ENCODE results near the gene ZNF175.
"Not testable (repeated sequence)": the region's sequence is repeated elsewhere in the genome, so short reads cannot be mapped to it uniquely, and the experiment has no call there.

ZNF175 gene

GRCh38 chr19:51592521-51592920 lies 21.4 kb downstream of the ZNF175 start:
- DNase-seq (ENCODE audit: low spot score) = no peak

GRCh38 chr19:51593138-51593890 lies 22.2 kb downstream of the ZNF175 start:
- DNase-seq (ENCODE audit: low spot score) = no peak

GRCh38 chr19:51593969-51594773 lies 23.1 kb downstream of the ZNF175 start:
- peak; percentile 98 for DNase-seq (ENCODE audit: low spot score)

- no peak for DNase-seq (ENCODE audit: low spot score)
Observed at GRCh38 chr19:51594774-51595109, 23.7 kb downstream of the ZNF175 start.

- DNase-seq (ENCODE audit: low spot score) = no peak
Observed at GRCh38 chr19:51595190-51596175, 24.4 kb downstream of the ZNF175 start.

GRCh38 chr19:51598159-51598915 lies 27.3 kb downstream of the ZNF175 start:
- no peak for DNase-seq (ENCODE audit: low spot score)

GRCh38 chr19:51599084-51599483 lies 28.0 kb downstream of the ZNF175 start:
- no peak for DNase-seq (ENCODE audit: low spot score)

GRCh38 chr19:51600940-51601580 lies 30.0 kb downstream of the ZNF175 start:
- DNase-seq (ENCODE audit: low spot score) = no peak

- DNase-seq (ENCODE audit: low spot score) = no peak
Observed at GRCh38 chr19:51602189-51602854, 31.2 kb downstream of the ZNF175 start.

GRCh38 chr19:51607077-51607476 lies 36.0 kb downstream of the ZNF175 start:
- no peak for DNase-seq (ENCODE audit: low spot score)

- DNase-seq (ENCODE audit: low spot score) = peak; percentile 62
Observed at GRCh38 chr19:51607920-51608562, 37.0 kb downstream of the ZNF175 start.

GRCh38 chr19:51610576-51610975 lies 39.5 kb downstream of the ZNF175 start:
- no peak for DNase-seq (ENCODE audit: low spot score)

GRCh38 chr19:51614789-51615188 lies 43.7 kb downstream of the ZNF175 start:
- no peak for DNase-seq (ENCODE audit: low spot score)

GRCh38 chr19:51615991-51616390 lies 44.9 kb downstream of the ZNF175 start:
- no peak for DNase-seq (ENCODE audit: low spot score)

GRCh38 chr19:51621178-51621577 lies 50.1 kb downstream of the ZNF175 start:
- DNase-seq (ENCODE audit: low spot score) = no peak

- no peak for DNase-seq (ENCODE audit: low spot score)
Observed at GRCh38 chr19:51626675-51627074, 55.6 kb downstream of the ZNF175 start.

GRCh38 chr19:51627491-51628138 lies 56.5 kb downstream of the ZNF175 start:
- no peak for DNase-seq (ENCODE audit: low spot score)

- no peak for DNase-seq (ENCODE audit: low spot score)
Observed at GRCh38 chr19:51628153-51628939, 57.3 kb downstream of the ZNF175 start.

GRCh38 chr19:51630315-51630714 lies 59.2 kb downstream of the ZNF175 start, which contains the start of gene SIGLEC5:
Gene SIGLEC5, minus strand, starts transcription at chr19:51630401. Its CDS starts 66 bp downstream, at chr19:51630335.
- not testable (repeated sequence) for DNase-seq (ENCODE audit: low spot score)
